ENCODE measurements around the gene PLAAT2. TPM values are rescaled to one million over a fixed set of nuclear protein-coding genes. Genes with fewer than 3 reads are reported as not detected.

The PLAAT2 gene
- total RNA-seq = 0.29 TPM in 1 of 2 replicates, not detected in the other

- DNase-seq (ENCODE audit: low read depth) = no peak
- H3K4me3 ChIP-seq (ENCODE audit: low read depth, low read length) = no peak within 1 kb of the TSS
- TF ChIP-seq, protein P1, sequence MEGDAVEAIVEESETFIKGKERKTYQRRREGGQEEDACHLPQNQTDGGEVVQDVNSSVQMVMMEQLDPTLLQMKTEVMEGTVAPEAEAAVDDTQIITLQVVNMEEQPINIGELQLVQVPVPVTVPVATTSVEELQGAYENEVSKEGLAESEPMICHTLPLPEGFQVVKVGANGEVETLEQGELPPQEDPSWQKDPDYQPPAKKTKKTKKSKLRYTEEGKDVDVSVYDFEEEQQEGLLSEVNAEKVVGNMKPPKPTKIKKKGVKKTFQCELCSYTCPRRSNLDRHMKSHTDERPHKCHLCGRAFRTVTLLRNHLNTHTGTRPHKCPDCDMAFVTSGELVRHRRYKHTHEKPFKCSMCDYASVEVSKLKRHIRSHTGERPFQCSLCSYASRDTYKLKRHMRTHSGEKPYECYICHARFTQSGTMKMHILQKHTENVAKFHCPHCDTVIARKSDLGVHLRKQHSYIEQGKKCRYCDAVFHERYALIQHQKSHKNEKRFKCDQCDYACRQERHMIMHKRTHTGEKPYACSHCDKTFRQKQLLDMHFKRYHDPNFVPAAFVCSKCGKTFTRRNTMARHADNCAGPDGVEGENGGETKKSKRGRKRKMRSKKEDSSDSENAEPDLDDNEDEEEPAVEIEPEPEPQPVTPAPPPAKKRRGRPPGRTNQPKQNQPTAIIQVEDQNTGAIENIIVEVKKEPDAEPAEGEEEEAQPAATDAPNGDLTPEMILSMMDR (conservative IDR thresholded peaks at IDR 0.05; ENCODE audit: low read depth, low read length) = no peak
Measured at GRCh38 chr11:63563201-63564055, at the start of gene PLAAT2. TSS of gene PLAAT2 (minus strand) at chr11:63563379. CDS start at chr11:63563324, 55 bp downstream.

DNA sequence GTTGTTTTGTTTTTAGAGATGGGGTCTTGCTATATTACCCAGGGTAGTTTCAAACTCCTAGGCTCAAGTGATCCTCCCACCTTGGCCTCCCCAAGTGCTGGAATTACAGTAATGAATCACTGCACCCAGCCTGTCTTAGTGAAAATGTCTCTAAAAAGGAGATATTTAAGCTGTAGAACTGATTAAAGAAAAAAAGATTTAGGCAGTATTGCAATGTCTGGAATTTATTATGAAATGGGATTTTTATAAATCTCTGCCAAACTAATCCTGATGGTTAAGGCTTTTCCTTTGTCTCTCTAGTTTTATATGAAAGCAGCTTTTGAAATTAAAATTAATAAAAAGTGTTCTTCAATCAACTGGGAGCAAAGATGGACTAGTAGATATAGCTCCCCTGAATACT lies 49.0 kb upstream of the PLAAT2 start:
- DNase-seq (ENCODE audit: low read depth) = no peak
- H3K4me3 ChIP-seq (ENCODE audit: low read depth, low read length) = peak overlapping the region; percentile 91
- TF ChIP-seq, protein P1 (conservative IDR thresholded peaks at IDR 0.05; ENCODE audit: low read depth, low read length) = no peak

DNA sequence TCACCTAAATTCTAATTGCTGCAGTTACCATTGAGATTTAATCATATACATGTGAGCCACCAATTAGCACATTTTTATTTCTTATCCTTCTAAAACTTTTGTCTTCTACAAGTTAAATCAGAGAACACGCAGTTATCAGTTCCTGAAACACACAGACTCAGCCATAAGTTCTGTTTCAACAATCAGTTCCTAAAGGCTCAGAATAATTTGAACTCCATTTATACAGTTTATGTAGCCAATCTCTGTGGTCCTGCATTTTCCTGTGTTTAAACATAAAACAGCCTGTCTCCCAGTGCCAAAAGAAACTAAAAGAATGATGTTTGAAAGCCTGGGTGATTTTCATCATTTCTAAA lies 48.2 kb upstream of the PLAAT2 start:
- TF ChIP-seq, protein P1 (conservative IDR thresholded peaks at IDR 0.05; ENCODE audit: low read depth, low read length) = no peak
- H3K4me3 ChIP-seq (ENCODE audit: low read depth, low read length) = peak overlapping the region; percentile 8
- DNase-seq (ENCODE audit: low read depth) = no peak

DNA sequence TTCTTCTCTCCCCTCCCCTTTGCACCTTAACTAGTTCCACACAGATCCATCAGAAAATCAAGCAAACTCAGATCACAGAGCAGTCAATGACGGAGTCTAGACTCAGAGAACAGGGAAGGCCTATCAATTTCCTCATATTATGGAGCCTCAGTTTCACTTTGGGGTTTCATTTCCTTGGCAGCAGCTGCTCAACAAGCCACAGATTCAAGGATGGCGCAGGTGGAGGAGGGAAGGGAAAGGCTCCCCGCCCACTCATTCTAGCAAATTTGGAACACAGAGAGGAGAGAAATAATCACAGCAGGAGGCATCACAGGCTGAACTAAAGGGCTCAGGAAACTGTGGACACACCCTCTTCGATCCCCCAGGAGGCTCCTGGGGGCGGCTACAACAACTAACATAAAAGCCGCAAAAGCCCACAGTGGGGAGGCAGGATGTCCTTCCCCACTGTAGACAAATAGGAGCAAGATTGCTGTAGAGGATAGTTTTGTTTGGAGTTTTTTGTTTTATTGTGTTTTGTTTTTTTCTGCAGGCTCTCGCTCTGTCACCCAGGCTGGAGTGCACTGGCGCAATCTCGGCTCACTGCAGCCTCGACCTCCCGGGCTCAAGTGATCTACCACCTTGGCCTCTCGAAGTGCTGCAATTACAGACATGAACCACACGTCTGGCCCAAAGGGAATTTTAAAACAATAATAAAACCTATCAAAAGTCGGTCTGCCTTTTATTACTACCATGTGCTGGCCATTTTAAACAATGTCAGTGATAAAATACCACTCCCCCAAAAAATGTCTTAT lies 47.6 kb upstream of the PLAAT2 start:
- no peak for DNase-seq (ENCODE audit: low read depth)
- H3K4me3 ChIP-seq (ENCODE audit: low read depth, low read length) = peak overlapping the region; percentile 8
- TF ChIP-seq, protein P1 (conservative IDR thresholded peaks at IDR 0.05; ENCODE audit: low read depth, low read length) = no peak

DNA sequence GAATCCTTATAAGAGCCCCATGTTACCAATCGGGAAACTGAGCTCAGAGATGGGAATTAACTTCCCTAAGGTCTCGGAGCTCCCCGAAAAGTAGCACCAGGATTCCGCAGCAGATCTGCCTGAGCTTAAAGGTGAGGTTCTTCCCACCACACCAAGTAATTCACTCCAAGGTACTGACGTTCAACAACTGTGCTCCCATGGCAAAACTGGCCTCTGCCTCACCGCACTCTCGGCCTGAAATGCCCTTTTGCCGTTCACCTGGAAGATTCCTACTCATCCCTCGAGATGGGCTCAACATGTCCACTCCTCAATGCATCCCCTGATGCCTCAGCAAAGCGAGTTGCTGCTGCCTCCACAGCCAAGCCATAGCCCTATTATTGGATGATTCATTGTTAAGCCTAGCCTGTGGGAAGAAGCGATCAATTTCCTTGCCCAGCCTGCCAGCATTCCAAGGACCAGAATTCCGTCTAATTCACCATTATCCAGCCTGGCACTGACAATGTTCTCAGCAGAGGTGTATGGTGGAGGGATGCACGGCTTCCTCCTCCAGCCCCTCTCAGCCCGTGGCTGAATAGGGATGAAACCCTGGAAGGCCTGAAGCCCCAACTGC lies 46.9 kb upstream of the PLAAT2 start:
- TF ChIP-seq, protein P1 (conservative IDR thresholded peaks at IDR 0.05; ENCODE audit: low read depth, low read length) = no peak
- no peak for DNase-seq (ENCODE audit: low read depth)
- peak overlapping the region; percentile 18 for H3K4me3 ChIP-seq (ENCODE audit: low read depth, low read length)

- H3K4me3 ChIP-seq (ENCODE audit: low read depth, low read length) = peak overlapping the region; percentile 18
- no peak for DNase-seq (ENCODE audit: low read depth)
- TF ChIP-seq, protein P1 (conservative IDR thresholded peaks at IDR 0.05; ENCODE audit: low read depth, low read length) = no peak
Measured at GRCh38 chr11:63609536-63609935, 46.4 kb upstream of the PLAAT2 start.

Measured in epithelial cell of proximal tubule (primary cell).